B cell (primary cell): ENCODE data around the gene CACNA1A. TPM values are rescaled to one million over a fixed set of nuclear protein-coding genes. Genes with fewer than 3 reads are reported as not detected.

Experiments used
- ATAC-seq: fragments of 200-7000 bp; cut with Tn5 transposase; one replicate; pipeline ENCODE4 v1.10.0; 2021; ENCODE audit warnings: low read depth, mild to moderate bottlenecking, moderate number of reproducible peaks, moderate library complexity
- CTCF ChIA-PET: fragments of 350-600 bp; sonication (Branson Sonifier 250); formaldehyde crosslinking; loops from one replicate; lab custom pipeline; 2021; ENCODE audit warnings: antibody characterized with exemption, inconsistent platforms; lab: Charles Lee
- POLR2A ChIA-PET: fragments of 350-600 bp; sonication (Branson Sonifier 250); formaldehyde crosslinking; loops from one replicate; lab custom pipeline; 2021; ENCODE audit warnings: antibody characterized with exemption; lab: Charles Lee
- DNase-seq: peaks from one replicate; pipeline ENCODE4 v3.0.0; 2013
- H2AFZ ChIP-seq: 2 replicates; pipeline ENCODE4 v1.6.1; 2012; ENCODE audit warnings: mild to moderate bottlenecking, low read depth, low read length; ENCODE audit not compliant: insufficient read depth, poor library complexity, severe bottlenecking
- H3K27ac ChIP-seq, 2 donors: 1 replicate in 1 of 2; 2 replicates in 1 of 2; pipeline ENCODE4 v1.5.1; 2012 to 2013; ENCODE audit warnings: low read length in 2 of 2, mild to moderate bottlenecking in 2 of 2, moderate library complexity in 1 of 2
- H3K27me3 ChIP-seq, 4 experiments: fragments of 200-600 bp in 1 of 4; sonication (generic) in 1 of 4; replicated peaks in 1 of 4; 1 replicate in 2 of 4; 2 replicates in 2 of 4; pipeline versions ENCODE4 v1.6.1 to v1.7.0; 2013 to 2016; ENCODE audit warnings: low read length in 3 of 4, mild to moderate bottlenecking in 2 of 4, mixed read lengths in 1 of 4, moderate library complexity in 1 of 4; ENCODE audit not compliant: insufficient read depth in 4 of 4, control insufficient read depth in 3 of 4; ENCODE audit errors: control extremely low read depth in 1 of 4
- H3K36me3 ChIP-seq, 2 experiments: replicated peaks in 1 of 2; 1 replicate in 1 of 2; 2 replicates in 1 of 2; pipeline versions ENCODE4 v1.6.1 to v1.7.1; 2013; ENCODE audit warnings: low read length in 1 of 2; ENCODE audit not compliant: insufficient read depth in 2 of 2, control insufficient read depth in 1 of 2; ENCODE audit errors: control extremely low read depth in 1 of 2, extremely low read depth in 1 of 2
- H3K4me1 ChIP-seq, 2 donors: fragments of 200-600 bp in 1 of 2; sonication (generic) in 1 of 2; 1 replicate in 1 of 2; 2 replicates in 1 of 2; pipeline versions ENCODE4 v1.5.1 to v1.6.1; 2013 to 2017; ENCODE audit warnings: low read length in 2 of 2; ENCODE audit not compliant: control insufficient read depth in 2 of 2, insufficient read depth in 2 of 2
- H3K4me2 ChIP-seq: replicated peaks from 2 replicates; pipeline ENCODE3; 2012; ENCODE audit warnings: mild to moderate bottlenecking, low read depth, low read length; ENCODE audit not compliant: poor library complexity, severe bottlenecking
- H3K4me3 ChIP-seq, 5 experiments: fragments of 200-600 bp in 1 of 5; sonication (generic) in 1 of 5; 1 replicate in 3 of 5; 2 replicates in 2 of 5; pipeline versions ENCODE4 v1.5.1 to v1.7.0; 2011 to 2016; ENCODE audit warnings: low read length in 4 of 5, mild to moderate bottlenecking in 4 of 5, low read depth in 2 of 5, control low read depth in 1 of 5, moderate library complexity in 1 of 5; ENCODE audit not compliant: insufficient read depth in 1 of 5; ENCODE audit errors: control extremely low read depth in 1 of 5, extremely low read depth in 1 of 5
- H3K79me2 ChIP-seq: fragments of 200-600 bp; sonication (generic); one replicate; pipeline ENCODE4 v1.6.0; 2016; ENCODE audit warnings: low read length; ENCODE audit not compliant: control insufficient read depth, insufficient read depth
- H3K9ac ChIP-seq: fragments of 200-600 bp; sonication (generic); 2 replicates; pipeline ENCODE4 v1.6.1; 2017; ENCODE audit warnings: mild to moderate bottlenecking, low read length, moderate library complexity
- H3K9me3 ChIP-seq, 3 donors: one replicate each; pipeline versions ENCODE4 v1.6.1 to v1.7.1; 2013; ENCODE audit warnings: low read length in 2 of 3; ENCODE audit not compliant: control insufficient read depth in 2 of 3, insufficient read depth in 1 of 3; ENCODE audit errors: control extremely low read depth in 1 of 3
- H4K20me1 ChIP-seq: 2 replicates; pipeline ENCODE4 v1.6.0; 2012; ENCODE audit warnings: mild to moderate bottlenecking, low read length; ENCODE audit not compliant: insufficient read depth, control insufficient read depth, poor library complexity, severe bottlenecking
- H3K27ac Mint-ChIP-seq: one replicate; pipeline ENCODE4 v1.8.0; 2021; ENCODE audit warnings: mixed read lengths
- H3K27me3 Mint-ChIP-seq: one replicate; pipeline ENCODE4 v1.8.0; 2021; ENCODE audit warnings: mixed read lengths
- H3K4me1 Mint-ChIP-seq: one replicate; pipeline ENCODE4 v1.8.0; 2021; ENCODE audit warnings: mixed read lengths
- H3K4me3 Mint-ChIP-seq: one replicate; pipeline ENCODE4 v1.8.0; 2021; ENCODE audit warnings: mixed read lengths
- H3K9me3 Mint-ChIP-seq: one replicate; pipeline ENCODE4 v1.8.0; 2022; ENCODE audit warnings: mixed read lengths; ENCODE audit not compliant: insufficient read depth
- EZH2 ChIP-seq: IDR thresholded peaks from 2 replicates; pipeline ENCODE4 v1.6.1; 2012; ENCODE audit warnings: borderline replicate concordance, low read depth, mild to moderate bottlenecking, moderate library complexity, low read length; ENCODE audit not compliant: insufficient read depth, poor library complexity, severe bottlenecking
- WGBS: methylation state at CpG from one replicate; pipeline ENCODE4 v1.1.5; 2013; ENCODE audit warnings: missing lambda C conversion rate; ENCODE audit not compliant: insufficient coverage; 5-methylcytosine and 5-hydroxymethylcytosine counted together
- intact Hi-C: fragments of 100-400 bp; cut with micrococcal nuclease; formaldehyde crosslinking; loops from one replicate; pipeline ENCODE4 v1.10.0; 2022
- polyA plus RNA-seq: library from polyadenylated mRNA; depleted of rRNA; stranded (reverse); fragments of >200 nt; gene quantifications from 2 replicates; pipeline ENCODE4 v1.2.3, GENCODE V29; 2012
- total RNA-seq, 2 donors: library from RNA; stranded (reverse); fragments of 120-200 nt in 1 of 2; gene quantifications; 1 replicate in 1 of 2; 2 replicates in 1 of 2; pipeline versions ENCODE4 v1.2.3 to v1.2.4, GENCODE V29; 2013 to 2022
- TF ChIP-seq, protein P1 (sequence below): fragments of 200-600 bp; IDR thresholded peaks from one replicate; pipeline ENCODE4 v1.8.0; 2022; ENCODE audit warnings: antibody characterized with exemption, mild to moderate bottlenecking

The CACNA1A gene
- total and polyA plus RNA-seq, 2 donors (not counting 1 experiment from before 2014, with no cell fraction given) = 1.2 to 1.3 TPM

DNA sequence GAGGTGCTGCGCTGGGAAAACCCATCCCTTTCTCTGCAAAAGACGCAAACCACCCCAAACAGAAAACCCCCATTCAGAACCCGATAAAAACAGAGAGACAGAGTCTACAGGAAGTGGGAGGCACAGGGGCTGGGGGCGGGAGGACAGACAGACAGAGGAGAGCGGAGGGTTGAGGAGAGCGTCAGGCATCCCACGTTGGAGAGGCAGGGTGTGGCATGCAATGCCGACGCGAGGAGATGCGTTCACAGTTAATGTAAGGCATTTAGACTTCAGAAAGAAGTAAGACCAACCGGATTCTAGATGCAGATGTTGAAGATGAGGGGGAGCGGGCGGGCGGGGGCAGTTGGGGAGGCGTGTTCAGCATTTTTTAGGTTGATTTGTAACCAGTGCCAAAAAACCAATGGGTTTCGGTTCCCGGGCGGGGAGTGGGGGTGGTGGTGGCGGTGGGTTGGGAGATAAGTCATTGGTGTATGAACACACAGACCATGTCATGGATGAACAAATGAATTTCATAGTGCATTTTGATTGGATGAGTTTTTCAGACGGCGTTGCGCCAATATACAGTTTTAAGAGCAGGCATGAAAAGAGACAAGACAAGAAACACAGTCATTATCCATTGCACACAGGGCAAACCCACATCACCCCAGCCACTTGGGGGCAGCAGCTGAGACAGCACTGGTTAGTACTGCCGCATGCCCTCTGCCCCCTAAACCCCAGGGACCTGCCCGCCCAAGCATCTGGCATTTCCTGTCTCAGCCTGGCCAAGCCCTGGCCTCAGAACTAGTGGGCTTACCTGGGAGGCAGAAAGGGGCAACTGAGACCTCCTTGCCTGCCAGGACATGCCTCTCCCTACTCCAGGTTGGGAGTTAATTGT, 264.8 kb downstream of the CACNA1A start:
- peaks cover 27% of the 10 kb centered on the region for H3K4me1 Mint-ChIP-seq
- DNase-seq (no peak), ATAC-seq (peak; percentile 67)
- H3K4me3 Mint-ChIP-seq = peak overlapping the region; percentile 10
- Histone ChIP-seq H2AFZ (no peak overlapping the region), H3K4me3 (no peak overlapping the region), H3K4me1 (peaks cover 6 to 13% of the 10 kb centered on the region in 2 donors), H3K36me3 (no peaks in the 10 kb centered on the region), H3K27ac (no peak overlapping the region), H3K79me2 (no peaks in the 10 kb centered on the region), H3K27me3 (no peaks in the 10 kb centered on the region), H3K9me3 (peaks cover 0 to 6% (median 0%) of the 10 kb centered on the region in 3 donors), H4K20me1 (no peaks in the 10 kb centered on the region), H3K9ac (no peak overlapping the region), H3K4me2 (no peak overlapping the region)
- H3K9me3 Mint-ChIP-seq = no peaks in the 10 kb centered on the region
- no peak overlapping the region for H3K27ac Mint-ChIP-seq
- 76% methylated on average over 18 of the region's 25 CpGs for WGBS
- no peaks in the 10 kb centered on the region for H3K27me3 Mint-ChIP-seq
- POLR2A ChIA-PET = no interaction called here
- no peak for TF ChIP-seq EZH2
- TF ChIP-seq, protein P1, sequence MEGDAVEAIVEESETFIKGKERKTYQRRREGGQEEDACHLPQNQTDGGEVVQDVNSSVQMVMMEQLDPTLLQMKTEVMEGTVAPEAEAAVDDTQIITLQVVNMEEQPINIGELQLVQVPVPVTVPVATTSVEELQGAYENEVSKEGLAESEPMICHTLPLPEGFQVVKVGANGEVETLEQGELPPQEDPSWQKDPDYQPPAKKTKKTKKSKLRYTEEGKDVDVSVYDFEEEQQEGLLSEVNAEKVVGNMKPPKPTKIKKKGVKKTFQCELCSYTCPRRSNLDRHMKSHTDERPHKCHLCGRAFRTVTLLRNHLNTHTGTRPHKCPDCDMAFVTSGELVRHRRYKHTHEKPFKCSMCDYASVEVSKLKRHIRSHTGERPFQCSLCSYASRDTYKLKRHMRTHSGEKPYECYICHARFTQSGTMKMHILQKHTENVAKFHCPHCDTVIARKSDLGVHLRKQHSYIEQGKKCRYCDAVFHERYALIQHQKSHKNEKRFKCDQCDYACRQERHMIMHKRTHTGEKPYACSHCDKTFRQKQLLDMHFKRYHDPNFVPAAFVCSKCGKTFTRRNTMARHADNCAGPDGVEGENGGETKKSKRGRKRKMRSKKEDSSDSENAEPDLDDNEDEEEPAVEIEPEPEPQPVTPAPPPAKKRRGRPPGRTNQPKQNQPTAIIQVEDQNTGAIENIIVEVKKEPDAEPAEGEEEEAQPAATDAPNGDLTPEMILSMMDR = no peak
- intact Hi-C loops = no loop called here
- CTCF ChIA-PET = interaction anchor here (1.1 to 1.9 kb wide), 2 partner anchors 21 to 46 kb away, joined by 3 to 9 read pairs; no protein-coding TSS in a partner anchor
